Upper lobe of left lung (tissue), 4 donors: Measurements from ENCODE around the gene PTPRF.

Experiments
- EP300 ChIP-seq, 4 donors: sonication (generic); formaldehyde crosslinking; IDR thresholded peaks; one replicate each; pipeline ENCODE4 v1.5.1; 2017; ENCODE audit warnings: antibody characterized with exemption in 4 of 4, control low read depth in 2 of 4
- POLR2A ChIP-seq, 4 donors: fragments of 450-650 bp; IDR thresholded peaks; one replicate each; pipeline ENCODE4 v1.5.1; 2016 to 2017; ENCODE audit warnings: antibody characterized with exemption in 4 of 4, mild to moderate bottlenecking in 2 of 4
- POLR2AphosphoS5 ChIP-seq, 2 donors: sonication (generic); formaldehyde crosslinking; IDR thresholded peaks; one replicate each; pipeline ENCODE4 v1.5.1; 2017; ENCODE audit warnings: antibody characterized with exemption in 2 of 2
- TF ChIP-seq, protein P1 (sequence below), 6 experiments: fragments of 450-650 bp in 4 of 6; fragments of 200-600 bp in 2 of 6; sonication (generic) in 2 of 6; IDR thresholded peaks; one replicate each; pipeline ENCODE4 v1.5.1; 2016 to 2019; ENCODE audit warnings: antibody characterized with exemption in 6 of 6

DNA sequence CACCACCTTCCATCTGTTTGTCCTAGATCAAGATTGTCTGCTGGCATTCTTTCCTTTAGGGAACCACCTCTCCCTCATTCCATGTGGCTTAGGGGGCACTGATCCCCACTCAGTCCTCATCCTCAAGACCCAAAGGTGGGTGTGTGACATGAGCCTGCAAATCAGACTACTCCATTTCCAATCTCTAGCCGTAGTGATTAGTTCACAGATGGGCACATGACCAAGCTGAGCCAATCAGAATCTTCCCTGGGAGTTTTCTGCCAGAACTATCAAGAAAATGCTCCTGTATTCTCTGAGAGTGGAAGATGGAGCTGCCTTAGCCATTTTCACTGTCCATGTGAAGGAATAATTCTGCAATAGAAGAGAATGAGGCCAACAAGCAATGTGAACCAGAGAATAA, 19.3 kb upstream of the PTPRF start:
- TF ChIP-seq POLR2A (IDR thresholded peaks at IDR 0.05), result no peak
- no peak for TF ChIP-seq POLR2AphosphoS5 (IDR thresholded peaks at IDR 0.05)
- TF ChIP-seq, protein P1, sequence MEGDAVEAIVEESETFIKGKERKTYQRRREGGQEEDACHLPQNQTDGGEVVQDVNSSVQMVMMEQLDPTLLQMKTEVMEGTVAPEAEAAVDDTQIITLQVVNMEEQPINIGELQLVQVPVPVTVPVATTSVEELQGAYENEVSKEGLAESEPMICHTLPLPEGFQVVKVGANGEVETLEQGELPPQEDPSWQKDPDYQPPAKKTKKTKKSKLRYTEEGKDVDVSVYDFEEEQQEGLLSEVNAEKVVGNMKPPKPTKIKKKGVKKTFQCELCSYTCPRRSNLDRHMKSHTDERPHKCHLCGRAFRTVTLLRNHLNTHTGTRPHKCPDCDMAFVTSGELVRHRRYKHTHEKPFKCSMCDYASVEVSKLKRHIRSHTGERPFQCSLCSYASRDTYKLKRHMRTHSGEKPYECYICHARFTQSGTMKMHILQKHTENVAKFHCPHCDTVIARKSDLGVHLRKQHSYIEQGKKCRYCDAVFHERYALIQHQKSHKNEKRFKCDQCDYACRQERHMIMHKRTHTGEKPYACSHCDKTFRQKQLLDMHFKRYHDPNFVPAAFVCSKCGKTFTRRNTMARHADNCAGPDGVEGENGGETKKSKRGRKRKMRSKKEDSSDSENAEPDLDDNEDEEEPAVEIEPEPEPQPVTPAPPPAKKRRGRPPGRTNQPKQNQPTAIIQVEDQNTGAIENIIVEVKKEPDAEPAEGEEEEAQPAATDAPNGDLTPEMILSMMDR (IDR thresholded peaks at IDR 0.05), result no peak
- TF ChIP-seq EP300 (IDR thresholded peaks at IDR 0.05), result no peak
